Measurements from ENCODE around the gene VAV2.
"Not testable (repeated sequence)": the region's sequence is repeated elsewhere in the genome, so short reads cannot be mapped to it uniquely, and the experiment has no call there.

The VAV2 gene

GRCh38 chr9:133778336-133779013 is 213.6 kb downstream of the VAV2 start:
- DNase-seq = no peak

GRCh38 chr9:133777871-133778270 is 214.3 kb downstream of the VAV2 start:
- DNase-seq = no peak

- no peak for DNase-seq
These were observed 214.9 kb downstream of the VAV2 start for GRCh38 chr9:133777068-133777791.

- DNase-seq = no peak
These were observed 215.9 kb downstream of the VAV2 start for GRCh38 chr9:133775951-133776905.

GRCh38 chr9:133775291-133775690 is 216.8 kb downstream of the VAV2 start:
- no peak for DNase-seq

- no peak for DNase-seq
These were observed 217.3 kb downstream of the VAV2 start for GRCh38 chr9:133774799-133775198.

- DNase-seq = no peak
These were observed 218.1 kb downstream of the VAV2 start for GRCh38 chr9:133773889-133774655.

GRCh38 chr9:133772581-133772980 is 219.5 kb downstream of the VAV2 start:
- DNase-seq = no peak

- no peak for DNase-seq
These were observed 220.3 kb downstream of the VAV2 start for GRCh38 chr9:133771486-133772482.

- no peak for DNase-seq
These were observed 221.9 kb downstream of the VAV2 start for GRCh38 chr9:133770076-133770777.

GRCh38 chr9:133769511-133770075 is 222.5 kb downstream of the VAV2 start:
- DNase-seq = no peak

- DNase-seq = no peak
These were observed 223.1 kb downstream of the VAV2 start for GRCh38 chr9:133768859-133769510.

GRCh38 chr9:133768371-133768858 is 223.7 kb downstream of the VAV2 start:
- DNase-seq = no peak

- no peak for DNase-seq
These were observed 224.5 kb downstream of the VAV2 start for GRCh38 chr9:133767625-133768024.

GRCh38 chr9:133767008-133767407 is 225.1 kb downstream of the VAV2 start:
- DNase-seq = no peak

GRCh38 chr9:133766234-133766633 is 225.9 kb downstream of the VAV2 start:
- DNase-seq = not testable (repeated sequence)

GRCh38 chr9:133763272-133764183 is 228.6 kb downstream of the VAV2 start:
- DNase-seq = no peak

GRCh38 chr9:133762488-133763271 is 229.4 kb downstream of the VAV2 start:
- DNase-seq = no peak
